ENCODE data around the gene ESR1. TPM values are rescaled to one million over a fixed set of nuclear protein-coding genes. Genes with fewer than 3 reads are reported as not detected.

Gene ESR1
- polyA plus RNA-seq, 1 of the 3 experiments (the other 2 are of a cell fraction): under 0.01 TPM

DNA sequence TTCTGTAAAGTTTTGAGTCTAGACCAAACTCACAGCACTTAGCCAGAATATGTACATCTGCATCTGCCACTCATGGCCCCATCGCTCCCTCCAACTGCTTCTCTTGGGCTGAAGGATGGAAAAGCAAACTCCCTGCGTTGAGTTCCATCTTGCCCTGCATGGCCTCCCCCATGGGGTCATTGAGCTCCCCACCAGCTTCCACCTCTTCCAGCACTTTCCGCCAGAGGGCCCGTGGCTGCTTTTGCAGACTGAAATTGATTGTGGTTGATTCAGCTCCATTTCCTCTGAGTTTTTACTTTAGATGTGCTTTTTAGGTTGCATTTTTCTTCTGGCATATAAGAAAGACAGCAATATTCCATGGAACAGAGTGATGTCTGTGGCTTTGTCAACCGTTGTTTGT lies 263.1 kb downstream of the ESR1 start:
- no peak for DNase-seq
- Histone ChIP-seq H3K27me3 (ENCODE audit: insufficient read depth) (no peaks in the 10 kb centered on the region), H3K36me3 (replicated peaks in 1 of 2; ENCODE audit: control insufficient read depth in 1 of 2, insufficient read depth in 2 of 2, low read length in 1 of 2) (no peaks in the 10 kb centered on the region), H3K4me2 (no peak overlapping the region), H3K9me3 (no peaks in the 10 kb centered on the region), H2AFZ (ENCODE audit: low read depth) (no peak overlapping the region), H3F3A (replicated peaks; ENCODE audit: insufficient read depth) (no peaks in the 10 kb centered on the region), H3K79me2 (ENCODE audit: insufficient read depth) (no peaks in the 10 kb centered on the region), H4K20me1 (ENCODE audit: insufficient read depth) (no peaks in the 10 kb centered on the region), H3K9me2 (no peaks in the 10 kb centered on the region), H3K9ac (no peak overlapping the region), H3K27ac (ENCODE audit: low read depth in 2 of 2, low read length in 1 of 2) (no peak overlapping the region), H3K4me1 (ENCODE audit: control insufficient read depth in 1 of 2, insufficient read depth in 2 of 2, low read depth in 1 of 2, low read length in 1 of 2) (no peaks in the 10 kb centered on the region), H3K4me3 (ENCODE audit: low read depth in 2 of 2, low read length in 1 of 2) (no peak overlapping the region)
- no peak for TF ChIP-seq GATA2 (CRISPR knock-in tag; IDR thresholded peaks at IDR 0.05)
- 0 out of 2 replicates have a peak, but pooled peaks have one; percentile 8 for TF ChIP-seq SMC3 (IDR thresholded peaks at IDR 0.05; ENCODE audit: low read depth, low read length)
- TF ChIP-seq MXI1 (IDR thresholded peaks at IDR 0.05; ENCODE audit: low read depth, low read length): no peak
- TF ChIP-seq, protein P1, sequence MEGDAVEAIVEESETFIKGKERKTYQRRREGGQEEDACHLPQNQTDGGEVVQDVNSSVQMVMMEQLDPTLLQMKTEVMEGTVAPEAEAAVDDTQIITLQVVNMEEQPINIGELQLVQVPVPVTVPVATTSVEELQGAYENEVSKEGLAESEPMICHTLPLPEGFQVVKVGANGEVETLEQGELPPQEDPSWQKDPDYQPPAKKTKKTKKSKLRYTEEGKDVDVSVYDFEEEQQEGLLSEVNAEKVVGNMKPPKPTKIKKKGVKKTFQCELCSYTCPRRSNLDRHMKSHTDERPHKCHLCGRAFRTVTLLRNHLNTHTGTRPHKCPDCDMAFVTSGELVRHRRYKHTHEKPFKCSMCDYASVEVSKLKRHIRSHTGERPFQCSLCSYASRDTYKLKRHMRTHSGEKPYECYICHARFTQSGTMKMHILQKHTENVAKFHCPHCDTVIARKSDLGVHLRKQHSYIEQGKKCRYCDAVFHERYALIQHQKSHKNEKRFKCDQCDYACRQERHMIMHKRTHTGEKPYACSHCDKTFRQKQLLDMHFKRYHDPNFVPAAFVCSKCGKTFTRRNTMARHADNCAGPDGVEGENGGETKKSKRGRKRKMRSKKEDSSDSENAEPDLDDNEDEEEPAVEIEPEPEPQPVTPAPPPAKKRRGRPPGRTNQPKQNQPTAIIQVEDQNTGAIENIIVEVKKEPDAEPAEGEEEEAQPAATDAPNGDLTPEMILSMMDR (IDR thresholded peaks at IDR 0.05): peak; percentile 27
- TF ChIP-seq RFX5 (IDR thresholded peaks at IDR 0.05; ENCODE audit: low read length): no peak
- ChIA-PET POLR2A (no interaction called here), CTCF (interaction anchor here (1.7 kb wide), 1 partner anchor 54 kb away, joined by 6 read pairs; no protein-coding TSS in a partner anchor)
- 30% methylated on average over 5 of the region's 5 CpGs for WGBS (ENCODE audit: low lambda C conversion rate)

DNA sequence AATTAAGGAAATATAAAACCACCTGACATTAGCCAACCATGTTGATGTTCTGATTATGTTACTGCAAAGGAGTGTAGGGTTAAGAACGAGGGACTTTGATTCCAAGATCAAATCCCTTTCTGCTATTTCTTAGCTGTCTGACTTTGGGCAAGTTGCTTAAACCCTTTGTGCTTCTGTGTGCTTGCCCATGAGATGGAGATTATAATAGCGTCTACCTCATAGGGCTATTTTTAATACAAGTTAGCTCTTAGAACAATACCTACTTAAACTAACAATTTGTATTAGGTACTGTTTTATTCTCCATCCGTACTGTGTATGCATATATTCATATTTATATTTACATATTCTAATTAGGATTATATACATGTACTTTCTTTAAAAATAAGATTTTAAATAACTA lies 263.8 kb downstream of the ESR1 start:
- H3K4me3 ChIP-seq (ENCODE audit: low read depth in 2 of 2, low read length in 1 of 2): no peak overlapping the region
- ChIA-PET POLR2A (no interaction called here), CTCF (interaction anchor here (1.7 kb wide), 1 partner anchor 53 kb away, joined by 6 read pairs; no protein-coding TSS in a partner anchor)
- no peaks in the 10 kb centered on the region for H3K27me3 ChIP-seq (ENCODE audit: insufficient read depth)
- no peak overlapping the region for H2AFZ ChIP-seq (ENCODE audit: low read depth)
- no peaks in the 10 kb centered on the region for H3K36me3 ChIP-seq (replicated peaks in 1 of 2; ENCODE audit: control insufficient read depth in 1 of 2, insufficient read depth in 2 of 2, low read length in 1 of 2)
- no peak overlapping the region for H3K4me2 ChIP-seq
- H3K9me3 ChIP-seq: no peaks in the 10 kb centered on the region
- WGBS (ENCODE audit: low lambda C conversion rate): 36% methylated on average over 3 of the region's 3 CpGs
- no peaks in the 10 kb centered on the region for H3F3A ChIP-seq (replicated peaks; ENCODE audit: insufficient read depth)
- TF ChIP-seq CHD2 (IDR thresholded peaks at IDR 0.05; ENCODE audit: low read length, partially characterized antibody) (no peak), POLR2AphosphoS5 (IDR thresholded peaks at IDR 0.05; ENCODE audit: low read depth, low read length) (no peak), MXI1 (IDR thresholded peaks at IDR 0.05; ENCODE audit: low read depth, low read length) (no peak), GATA2 (CRISPR knock-in tag; IDR thresholded peaks at IDR 0.05) (no peak), TCF12 (IDR thresholded peaks at IDR 0.05) (no peak), TAF1 (IDR thresholded peaks at IDR 0.05; ENCODE audit: borderline replicate concordance, low read depth, low read length) (no peak), NRF1 (IDR thresholded peaks at IDR 0.05; ENCODE audit: low read depth, low read length) (no peak), ELF1 (IDR thresholded peaks at IDR 0.05) (no peak), RFX5 (IDR thresholded peaks at IDR 0.05; ENCODE audit: low read length) (no peak), YY1 (IDR thresholded peaks at IDR 0.05; ENCODE audit: low read depth) (no peak), RCOR1 (IDR thresholded peaks at IDR 0.05; ENCODE audit: low read length) (no peak)
- TF ChIP-seq, protein P2, sequence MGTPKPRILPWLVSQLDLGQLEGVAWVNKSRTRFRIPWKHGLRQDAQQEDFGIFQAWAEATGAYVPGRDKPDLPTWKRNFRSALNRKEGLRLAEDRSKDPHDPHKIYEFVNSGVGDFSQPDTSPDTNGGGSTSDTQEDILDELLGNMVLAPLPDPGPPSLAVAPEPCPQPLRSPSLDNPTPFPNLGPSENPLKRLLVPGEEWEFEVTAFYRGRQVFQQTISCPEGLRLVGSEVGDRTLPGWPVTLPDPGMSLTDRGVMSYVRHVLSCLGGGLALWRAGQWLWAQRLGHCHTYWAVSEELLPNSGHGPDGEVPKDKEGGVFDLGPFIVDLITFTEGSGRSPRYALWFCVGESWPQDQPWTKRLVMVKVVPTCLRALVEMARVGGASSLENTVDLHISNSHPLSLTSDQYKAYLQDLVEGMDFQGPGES (IDR thresholded peaks at IDR 0.05; ENCODE audit: low read depth, low read length): no peak
- H3K27ac ChIP-seq (ENCODE audit: low read depth in 2 of 2, low read length in 1 of 2): no peak overlapping the region
- H4K20me1 ChIP-seq (ENCODE audit: insufficient read depth): no peaks in the 10 kb centered on the region
- no peak for DNase-seq
- no peaks in the 10 kb centered on the region for H3K79me2 ChIP-seq (ENCODE audit: insufficient read depth)
- H3K9ac ChIP-seq: no peak overlapping the region
- H3K9me2 ChIP-seq: no peaks in the 10 kb centered on the region
- no peaks in the 10 kb centered on the region for H3K4me1 ChIP-seq (ENCODE audit: control insufficient read depth in 1 of 2, insufficient read depth in 2 of 2, low read depth in 1 of 2, low read length in 1 of 2)

Measured in SK-N-SH (cell line).